ENCODE measurements around the gene DNAI2. TPM values are rescaled to one million over a fixed set of nuclear protein-coding genes. Genes with fewer than 3 reads are reported as not detected.

The DNAI2 gene
- total and polyA plus RNA-seq, 2 donors = 0.38 to 0.78 TPM

- DNase-seq (ENCODE audit: low read depth in 6 of 9, low spot score in 9 of 9) = no peak
- no peaks in the 10 kb centered on the region for H3K4me1 ChIP-seq (ENCODE audit: control insufficient read depth in 2 of 2, insufficient read depth in 2 of 2, low read length in 2 of 2)
- no peak overlapping the region for H3K4me3 ChIP-seq (ENCODE audit: low read length in 2 of 2)
- no peaks in the 10 kb centered on the region for H3K36me3 ChIP-seq (ENCODE audit: control insufficient read depth in 2 of 2, insufficient read depth in 2 of 2, low read length in 1 of 2)
- H3K27ac ChIP-seq (ENCODE audit: low read depth in 1 of 2, low read length in 1 of 2) = no peak overlapping the region
- no peaks in the 10 kb centered on the region for H3K9me3 ChIP-seq (ENCODE audit: control insufficient read depth in 2 of 2, insufficient read depth in 1 of 2, low read length in 1 of 2)
- peaks cover 82 to 99% of the 10 kb centered on the region in 2 donors for H3K27me3 ChIP-seq (ENCODE audit: control insufficient read depth in 2 of 2, insufficient read depth in 1 of 2, low read length in 1 of 2)
- WGBS = 84% methylated on average over 8 of the region's 8 CpGs
Observed at GRCh38 chr17:74355065-74355464, 81.0 kb downstream of the DNAI2 start.

- 3% methylated on average over 105 of the region's 105 CpGs for WGBS
- peak in 1 of 9 donors; percentile 20 for DNase-seq (ENCODE audit: low read depth in 6 of 9, low spot score in 9 of 9)
Observed at GRCh38 chr17:74356646-74357465, 82.8 kb downstream of the DNAI2 start.

GRCh38 chr17:74357466-74357809, 83.4 kb downstream of the DNAI2 start:
- Histone ChIP-seq H3K27ac (ENCODE audit: low read depth in 1 of 2, low read length in 1 of 2) (no peak overlapping the region), H3K4me3 (ENCODE audit: low read length in 2 of 2) (no peak overlapping the region), H3K9me3 (ENCODE audit: control insufficient read depth in 2 of 2, insufficient read depth in 1 of 2, low read length in 1 of 2) (no peaks in the 10 kb centered on the region), H3K36me3 (ENCODE audit: control insufficient read depth in 2 of 2, insufficient read depth in 2 of 2, low read length in 1 of 2) (no peaks in the 10 kb centered on the region), H3K4me1 (ENCODE audit: control insufficient read depth in 2 of 2, insufficient read depth in 2 of 2, low read length in 2 of 2) (no peaks in the 10 kb centered on the region), H3K27me3 (ENCODE audit: control insufficient read depth in 2 of 2, insufficient read depth in 1 of 2, low read length in 1 of 2) (peaks cover 68 to 99% of the 10 kb centered on the region in 2 donors)
- no peak for DNase-seq (ENCODE audit: low read depth in 6 of 9, low spot score in 9 of 9)
- 31% methylated on average over 32 of the region's 32 CpGs for WGBS

More at GRCh38 chr17:74356646-74357465, 82.8 kb downstream of the DNAI2 start:
- Histone ChIP-seq H3K36me3 (ENCODE audit: control insufficient read depth in 2 of 2, insufficient read depth in 2 of 2, low read length in 1 of 2) (no peaks in the 10 kb centered on the region), H3K9me3 (ENCODE audit: control insufficient read depth in 2 of 2, insufficient read depth in 1 of 2, low read length in 1 of 2) (no peaks in the 10 kb centered on the region), H3K27ac (ENCODE audit: low read depth in 1 of 2, low read length in 1 of 2) (no peak overlapping the region), H3K4me3 (ENCODE audit: low read length in 2 of 2) (peak overlapping the region in 1 of 2 donors; percentile 17), H3K27me3 (ENCODE audit: control insufficient read depth in 2 of 2, insufficient read depth in 1 of 2, low read length in 1 of 2) (peaks cover 73 to 99% of the 10 kb centered on the region in 2 donors), H3K4me1 (ENCODE audit: control insufficient read depth in 2 of 2, insufficient read depth in 2 of 2, low read length in 2 of 2) (no peaks in the 10 kb centered on the region)

DNA sequence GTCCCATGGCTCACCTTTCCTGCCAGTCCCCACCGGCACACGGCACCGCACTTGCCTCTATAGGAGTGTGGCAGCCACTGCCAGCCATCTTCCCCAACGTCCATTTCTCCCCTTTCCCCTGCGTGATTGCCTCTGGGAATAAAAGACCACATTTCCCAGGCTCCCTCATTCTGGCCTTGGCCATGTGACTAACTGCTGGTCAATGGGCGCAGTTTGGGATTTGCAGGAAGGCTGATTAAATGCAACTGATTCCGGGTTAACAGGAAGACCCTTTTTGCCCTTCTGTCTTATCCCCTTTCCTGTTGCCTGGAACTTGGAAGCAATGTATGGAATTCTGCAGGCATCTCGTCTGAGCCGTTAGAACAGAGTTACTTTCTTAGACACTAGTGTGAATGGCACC, 84.7 kb downstream of the DNAI2 start:
- 96% methylated on average over 9 of the region's 9 CpGs for WGBS
- Histone ChIP-seq H3K36me3 (ENCODE audit: control insufficient read depth in 2 of 2, insufficient read depth in 2 of 2, low read length in 1 of 2) (no peaks in the 10 kb centered on the region), H3K27me3 (ENCODE audit: control insufficient read depth in 2 of 2, insufficient read depth in 1 of 2, low read length in 1 of 2) (peaks cover 56 to 95% of the 10 kb centered on the region in 2 donors), H3K4me1 (ENCODE audit: control insufficient read depth in 2 of 2, insufficient read depth in 2 of 2, low read length in 2 of 2) (no peaks in the 10 kb centered on the region), H3K4me3 (ENCODE audit: low read length in 2 of 2) (no peak overlapping the region), H3K27ac (ENCODE audit: low read depth in 1 of 2, low read length in 1 of 2) (no peak overlapping the region), H3K9me3 (ENCODE audit: control insufficient read depth in 2 of 2, insufficient read depth in 1 of 2, low read length in 1 of 2) (no peaks in the 10 kb centered on the region)
- no peak for DNase-seq (ENCODE audit: low read depth in 6 of 9, low spot score in 9 of 9)

- Histone ChIP-seq H3K36me3 (ENCODE audit: control insufficient read depth in 2 of 2, insufficient read depth in 2 of 2, low read length in 1 of 2) (no peaks in the 10 kb centered on the region), H3K9me3 (ENCODE audit: control insufficient read depth in 2 of 2, insufficient read depth in 1 of 2, low read length in 1 of 2) (no peaks in the 10 kb centered on the region), H3K4me3 (ENCODE audit: low read length in 2 of 2) (no peak overlapping the region), H3K27ac (ENCODE audit: low read depth in 1 of 2, low read length in 1 of 2) (no peak overlapping the region), H3K4me1 (ENCODE audit: control insufficient read depth in 2 of 2, insufficient read depth in 2 of 2, low read length in 2 of 2) (no peaks in the 10 kb centered on the region), H3K27me3 (ENCODE audit: control insufficient read depth in 2 of 2, insufficient read depth in 1 of 2, low read length in 1 of 2) (peaks cover 44 to 82% of the 10 kb centered on the region in 2 donors)
- DNase-seq (ENCODE audit: low read depth in 6 of 9, low spot score in 9 of 9) = no peak
- 96% methylated on average over 22 of the region's 22 CpGs for WGBS
Observed at GRCh38 chr17:74359916-74360315, 85.9 kb downstream of the DNAI2 start.

DNA sequence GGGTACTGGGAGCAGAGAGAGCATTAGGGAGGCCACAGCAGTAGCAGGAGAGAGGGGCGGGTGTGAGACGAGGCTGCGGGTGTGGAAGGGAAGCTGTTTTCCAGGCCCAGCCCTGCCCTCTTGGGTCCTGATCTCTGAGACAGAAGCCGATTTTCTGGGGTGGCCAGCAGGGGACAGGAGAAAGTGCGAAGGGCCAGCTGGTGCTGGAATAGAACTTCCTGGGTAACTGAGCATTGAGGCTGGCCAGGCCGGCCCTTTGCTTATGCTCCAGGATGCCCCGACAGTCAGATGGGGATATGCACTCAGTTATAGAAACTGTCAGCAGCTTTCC, 86.8 kb downstream of the DNAI2 start:
- Histone ChIP-seq H3K27me3 (ENCODE audit: control insufficient read depth in 2 of 2, insufficient read depth in 1 of 2, low read length in 1 of 2) (peaks cover 35 to 73% of the 10 kb centered on the region in 2 donors), H3K4me3 (ENCODE audit: low read length in 2 of 2) (no peak overlapping the region), H3K27ac (ENCODE audit: low read depth in 1 of 2, low read length in 1 of 2) (no peak overlapping the region), H3K36me3 (ENCODE audit: control insufficient read depth in 2 of 2, insufficient read depth in 2 of 2, low read length in 1 of 2) (no peaks in the 10 kb centered on the region), H3K4me1 (ENCODE audit: control insufficient read depth in 2 of 2, insufficient read depth in 2 of 2, low read length in 2 of 2) (no peaks in the 10 kb centered on the region), H3K9me3 (ENCODE audit: control insufficient read depth in 2 of 2, insufficient read depth in 1 of 2, low read length in 1 of 2) (no peaks in the 10 kb centered on the region)
- 83% methylated on average over 7 of the region's 7 CpGs for WGBS
- DNase-seq (ENCODE audit: low read depth in 6 of 9, low spot score in 9 of 9) = no peak

GRCh38 chr17:74361230-74362068, 87.4 kb downstream of the DNAI2 start, which contains the start of gene BTBD17:
BTBD17 (minus strand) TSS chr17:74361868; CDS start chr17:74361819, 49 bp downstream.
- DNase-seq (ENCODE audit: low read depth in 6 of 9, low spot score in 9 of 9) = no peak
- no peaks in the 10 kb centered on the region for H3K36me3 ChIP-seq (ENCODE audit: control insufficient read depth in 2 of 2, insufficient read depth in 2 of 2, low read length in 1 of 2)
- H3K9me3 ChIP-seq (ENCODE audit: control insufficient read depth in 2 of 2, insufficient read depth in 1 of 2, low read length in 1 of 2) = no peaks in the 10 kb centered on the region
- H3K27me3 ChIP-seq (ENCODE audit: control insufficient read depth in 2 of 2, insufficient read depth in 1 of 2, low read length in 1 of 2) = peaks cover 29 to 67% of the 10 kb centered on the region in 2 donors
- no peak within 1 kb of the TSS for H3K27ac ChIP-seq (ENCODE audit: low read depth in 1 of 2, low read length in 1 of 2)
- 50% methylated on average over 28 of the region's 28 CpGs for WGBS
- H3K4me1 ChIP-seq (ENCODE audit: control insufficient read depth in 2 of 2, insufficient read depth in 2 of 2, low read length in 2 of 2) = no peaks in the 10 kb centered on the region
- H3K4me3 ChIP-seq (ENCODE audit: low read length in 2 of 2) = no peak within 1 kb of the TSS

- no peak for DNase-seq (ENCODE audit: low read depth in 6 of 9, low spot score in 9 of 9)
- peaks cover 23 to 61% of the 10 kb centered on the region in 2 donors for H3K27me3 ChIP-seq (ENCODE audit: control insufficient read depth in 2 of 2, insufficient read depth in 1 of 2, low read length in 1 of 2)
- no peak overlapping the region for H3K27ac ChIP-seq (ENCODE audit: low read depth in 1 of 2, low read length in 1 of 2)
- WGBS = 46% methylated on average over 9 of the region's 9 CpGs
- H3K36me3 ChIP-seq (ENCODE audit: control insufficient read depth in 2 of 2, insufficient read depth in 2 of 2, low read length in 1 of 2) = no peaks in the 10 kb centered on the region
- no peaks in the 10 kb centered on the region for H3K9me3 ChIP-seq (ENCODE audit: control insufficient read depth in 2 of 2, insufficient read depth in 1 of 2, low read length in 1 of 2)
- H3K4me1 ChIP-seq (ENCODE audit: control insufficient read depth in 2 of 2, insufficient read depth in 2 of 2, low read length in 2 of 2) = no peaks in the 10 kb centered on the region
- H3K4me3 ChIP-seq (ENCODE audit: low read length in 2 of 2) = no peak overlapping the region
Observed at GRCh38 chr17:74362069-74362405, 88.0 kb downstream of the DNAI2 start.

- WGBS = 91% methylated on average over 14 of the region's 14 CpGs
- no peaks in the 10 kb centered on the region for H3K4me1 ChIP-seq (ENCODE audit: control insufficient read depth in 2 of 2, insufficient read depth in 2 of 2, low read length in 2 of 2)
- no peak overlapping the region for H3K4me3 ChIP-seq (ENCODE audit: low read length in 2 of 2)
- DNase-seq (ENCODE audit: low read depth in 6 of 9, low spot score in 9 of 9) = no peak
- peaks cover 14 to 52% of the 10 kb centered on the region in 2 donors for H3K27me3 ChIP-seq (ENCODE audit: control insufficient read depth in 2 of 2, insufficient read depth in 1 of 2, low read length in 1 of 2)
- H3K36me3 ChIP-seq (ENCODE audit: control insufficient read depth in 2 of 2, insufficient read depth in 2 of 2, low read length in 1 of 2) = no peaks in the 10 kb centered on the region
- H3K9me3 ChIP-seq (ENCODE audit: control insufficient read depth in 2 of 2, insufficient read depth in 1 of 2, low read length in 1 of 2) = no peaks in the 10 kb centered on the region
- no peak overlapping the region for H3K27ac ChIP-seq (ENCODE audit: low read depth in 1 of 2, low read length in 1 of 2)
Observed at GRCh38 chr17:74362810-74363498, 88.9 kb downstream of the DNAI2 start.
